ENCODE results near the gene FADS2. TPM values are rescaled to one million over a fixed set of nuclear protein-coding genes. Genes with fewer than 3 reads are reported as not detected.

The FADS2 gene
- total and polyA plus RNA-seq, 2 of the 13 experiments (the other 11 are each of a cell fraction or from before 2014, with no cell fraction given), result 90.1 to 124 TPM

GRCh38 chr11:61814958-61815789, 12.9 kb upstream of the FADS2 start (continued):
- 0 out of 2 replicates have a peak, but pooled peaks have one; percentile 65 for TF ChIP-seq ZNF142 (CRISPR knock-in tag; IDR thresholded peaks at IDR 0.05)
- no peak; the same call in 1 of the 2 replicates for TF ChIP-seq ZNF790 (CRISPR knock-in tag; IDR thresholded peaks at IDR 0.05; ENCODE audit: borderline replicate concordance)
- no peak for TF ChIP-seq SMC3 (IDR thresholded peaks at IDR 0.05; ENCODE audit: low read length)
- TF ChIP-seq BCL3 (CRISPR knock-in tag; IDR thresholded peaks at IDR 0.05), result peak; percentile 15; the same call in 1 of the 2 replicates
- TF ChIP-seq TCF12 (IDR thresholded peaks at IDR 0.05), result no peak
- peak; percentile 88 for TF ChIP-seq TCF12 (CRISPR knock-in tag; IDR thresholded peaks at IDR 0.05)
- TF ChIP-seq AKNA (CRISPR knock-in tag; IDR thresholded peaks at IDR 0.05; ENCODE audit: borderline replicate concordance), result no peak
- TF ChIP-seq ZMYM4 (CRISPR knock-in tag; IDR thresholded peaks at IDR 0.05), result peak; percentile 21; the same call in 1 of the 2 replicates
- no peak for TF ChIP-seq FUBP1 (CRISPR knock-in tag; IDR thresholded peaks at IDR 0.05; ENCODE audit: borderline replicate concordance)
- TF ChIP-seq CERS6 (CRISPR knock-in tag; IDR thresholded peaks at IDR 0.05), result no peak
- peak; percentile 47; the same call in 1 of the 2 replicates for TF ChIP-seq POLR2AphosphoS2 (IDR thresholded peaks at IDR 0.05; ENCODE audit: low read depth, low read length)
- 0 out of 2 replicates have a peak, but pooled peaks have one; percentile 34 for TF ChIP-seq ZNF75D (CRISPR knock-in tag; IDR thresholded peaks at IDR 0.05; ENCODE audit: borderline replicate concordance)

All from HepG2 (cell line).